NCI-H82 treated with DMSO at 0.1 percent for 48 hours (cell line): ENCODE data around the gene SCAND1.
"Not testable (repeated sequence)": the region's sequence is repeated elsewhere in the genome, so short reads cannot be mapped to it uniquely, and the experiment has no call there.

Experiments used
- DNase-seq: peaks from one replicate; lab custom pipeline; 2025; ENCODE audit not compliant: unreplicated experiment; lab: John Stamatoyannopoulos, UW

Gene SCAND1

DNA sequence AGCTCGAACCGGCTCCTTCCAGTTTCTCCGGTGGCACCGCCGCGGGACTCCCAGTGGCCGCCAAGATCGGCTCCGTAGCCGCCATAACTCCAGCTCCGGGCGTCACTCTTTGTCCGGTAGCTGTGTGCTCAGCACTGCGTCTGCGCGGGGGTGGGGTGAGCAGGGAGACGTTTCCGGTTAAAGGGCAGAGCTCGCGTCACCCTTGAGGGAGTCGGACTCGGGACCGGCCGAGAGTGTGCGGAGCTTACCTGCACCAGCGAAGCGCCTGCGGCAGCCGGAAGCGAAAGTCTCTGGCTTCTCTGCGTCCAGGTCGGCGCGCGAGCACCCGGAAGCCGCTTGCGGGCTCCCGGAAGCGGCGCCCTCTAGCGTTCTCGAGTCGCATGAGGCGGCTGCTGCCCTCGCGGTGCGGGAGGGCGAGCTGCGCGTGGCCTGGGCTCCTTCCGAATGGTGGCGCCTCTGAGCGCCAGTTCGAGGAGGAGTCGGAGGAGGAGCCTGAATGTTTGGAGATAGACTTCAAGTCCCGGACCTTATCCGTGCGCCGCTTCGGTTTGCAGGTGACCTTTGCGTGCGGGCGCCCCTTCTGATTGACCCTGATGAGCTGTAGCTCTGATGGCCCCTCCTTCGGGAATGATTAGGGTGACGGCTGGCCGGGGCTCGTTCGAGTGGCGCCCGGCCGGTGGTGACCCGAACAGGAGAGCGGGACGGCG is at the start of gene SCAND1:
TSS of gene SCAND1 (minus strand) at position 303 of the 707 bp plus-strand sequence. CDS start at position 85, 218 bp downstream.
- DNase-seq: peak; percentile 89

GRCh38 chr20:36004045-36004444 is 49.7 kb upstream of the SCAND1 start:
- no peak for DNase-seq

DNA sequence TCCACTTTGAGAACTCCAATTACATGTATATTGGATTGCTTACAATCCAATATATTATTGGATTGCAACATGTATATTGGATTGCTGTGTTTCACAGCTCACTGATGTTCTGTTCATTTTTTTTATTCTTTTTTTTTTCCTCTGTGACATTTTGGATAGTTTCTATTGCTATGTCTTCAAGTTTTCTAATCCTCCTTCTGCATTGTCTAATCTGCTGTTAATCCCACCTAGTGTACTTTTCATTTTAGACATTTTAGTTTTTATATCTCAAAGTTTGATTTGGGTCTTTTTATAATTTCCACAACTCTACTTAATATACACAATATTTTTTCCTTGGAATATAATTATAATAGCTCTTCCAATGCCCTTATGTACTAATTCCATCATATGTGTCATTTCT is 48.6 kb upstream of the SCAND1 start:
- DNase-seq: no peak

GRCh38 chr20:36001331-36001730 is 47.0 kb upstream of the SCAND1 start:
- DNase-seq: not testable (repeated sequence)

DNA sequence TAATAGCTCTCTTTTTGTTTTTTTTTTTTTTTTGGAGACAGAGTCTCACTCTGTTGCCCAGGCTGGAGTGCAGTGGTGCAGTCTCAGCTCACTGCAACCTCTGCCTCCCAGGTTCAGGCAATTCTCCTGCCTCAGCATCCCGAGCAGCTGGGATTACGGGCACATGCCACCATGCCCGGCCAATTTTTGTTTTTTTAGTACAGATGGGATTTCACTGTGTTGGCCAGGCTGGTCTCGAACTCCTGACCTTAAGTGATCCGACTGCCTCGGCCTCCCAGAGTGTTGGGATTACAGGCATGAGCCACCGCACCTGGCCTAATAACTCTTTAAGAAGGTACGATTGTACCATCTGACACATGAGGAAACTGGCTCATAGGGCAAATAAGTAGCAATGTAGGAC is 42.2 kb upstream of the SCAND1 start:
- not testable (repeated sequence) for DNase-seq

DNA sequence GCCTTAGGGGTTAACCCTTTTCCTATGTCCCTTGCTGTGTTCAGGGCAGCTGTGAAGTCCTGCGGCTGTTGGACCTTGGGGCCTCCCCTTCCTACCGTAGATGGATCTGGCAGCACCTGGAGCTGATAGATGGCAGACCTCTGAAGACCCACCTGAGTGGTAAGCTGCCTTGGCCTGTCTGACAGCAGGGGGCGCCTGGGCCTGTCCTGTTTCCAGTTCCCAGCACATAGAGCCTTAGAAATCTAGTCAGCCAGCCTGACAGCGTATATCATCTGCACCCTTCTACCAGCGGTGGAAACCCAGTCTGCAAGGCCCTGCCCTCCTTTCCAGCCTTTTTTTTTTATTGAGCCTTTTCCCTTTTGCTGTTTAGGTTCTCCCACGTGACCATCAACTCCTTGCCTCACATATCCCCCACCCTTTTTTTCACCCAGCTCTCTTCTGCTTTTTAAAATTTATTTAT is 40.7 kb upstream of the SCAND1 start:
- DNase-seq: peak; percentile 84

GRCh38 chr20:35992713-35993335 is 38.5 kb upstream of the SCAND1 start:
- peak; percentile 69 for DNase-seq

GRCh38 chr20:35991142-35991771 is 37.0 kb upstream of the SCAND1 start:
- DNase-seq: no peak

DNA sequence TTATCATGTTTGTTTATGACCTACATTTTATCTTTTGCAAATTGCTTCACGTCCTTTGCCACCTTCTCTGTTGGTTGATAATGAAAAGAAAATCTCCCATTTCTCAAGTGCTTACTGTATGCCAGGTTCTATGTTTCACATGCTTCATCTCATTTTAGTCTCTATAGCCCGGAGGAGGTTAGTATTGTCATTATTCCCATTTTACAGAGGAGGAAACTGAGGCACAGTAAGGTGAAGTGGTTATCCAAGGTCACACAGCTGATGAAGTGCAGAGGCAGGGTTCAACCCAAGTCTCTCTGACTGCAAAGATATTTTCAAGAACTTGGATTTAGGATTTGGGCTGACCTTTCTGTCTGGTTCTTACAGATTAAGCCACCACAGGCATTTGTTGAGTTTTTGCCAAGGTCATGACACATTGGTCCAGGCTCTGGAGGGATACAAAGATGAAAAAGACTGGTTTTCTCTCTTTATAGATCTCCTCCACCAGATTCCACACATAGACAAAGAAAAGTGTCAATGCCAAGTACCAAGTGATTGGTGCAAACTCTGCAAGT is 34.7 kb upstream of the SCAND1 start:
- DNase-seq: no peak

- no peak for DNase-seq
Observed at GRCh38 chr20:35985806-35986205, 31.5 kb upstream of the SCAND1 start.

DNA sequence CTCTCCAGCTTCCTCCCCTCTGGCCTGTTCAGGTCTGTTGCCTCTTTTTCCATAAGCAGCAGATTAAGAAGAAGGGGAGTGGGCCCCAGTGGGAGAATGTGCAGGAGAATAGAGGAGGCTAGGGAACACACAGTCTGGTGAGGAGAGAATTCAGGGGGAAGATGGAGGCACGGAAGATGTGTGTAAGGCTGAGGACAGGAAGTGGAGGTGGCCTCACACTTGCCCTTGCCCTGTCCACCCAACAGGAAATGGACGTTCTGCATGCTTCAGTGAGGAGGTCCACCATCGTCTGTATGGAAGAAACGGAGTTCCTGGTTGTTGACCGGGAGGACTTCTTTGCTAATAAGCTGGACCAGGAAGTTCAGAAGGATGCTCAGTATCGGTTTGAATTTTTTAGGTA is 30.1 kb upstream of the SCAND1 start:
- no peak for DNase-seq

DNA sequence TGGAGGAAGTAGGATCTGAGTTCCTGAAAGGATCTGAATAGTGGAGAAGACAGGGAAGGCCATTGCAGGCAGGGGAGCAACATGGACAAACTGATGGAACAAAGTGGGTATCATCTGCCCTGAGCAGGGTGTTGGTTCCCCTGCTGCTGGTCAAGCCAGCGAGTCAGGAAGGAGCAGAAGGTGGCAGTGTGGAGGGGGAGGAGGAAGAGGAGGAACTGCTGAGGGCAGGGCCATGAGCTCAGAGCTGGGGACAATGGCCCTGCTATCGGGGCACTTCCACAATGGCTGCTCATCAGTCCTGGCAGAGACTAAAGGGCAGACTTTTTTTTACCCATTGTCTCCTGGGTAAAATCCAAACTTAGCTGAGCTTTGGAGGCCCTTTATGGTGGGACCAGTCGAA is 27.7 kb upstream of the SCAND1 start:
- no peak for DNase-seq

DNA sequence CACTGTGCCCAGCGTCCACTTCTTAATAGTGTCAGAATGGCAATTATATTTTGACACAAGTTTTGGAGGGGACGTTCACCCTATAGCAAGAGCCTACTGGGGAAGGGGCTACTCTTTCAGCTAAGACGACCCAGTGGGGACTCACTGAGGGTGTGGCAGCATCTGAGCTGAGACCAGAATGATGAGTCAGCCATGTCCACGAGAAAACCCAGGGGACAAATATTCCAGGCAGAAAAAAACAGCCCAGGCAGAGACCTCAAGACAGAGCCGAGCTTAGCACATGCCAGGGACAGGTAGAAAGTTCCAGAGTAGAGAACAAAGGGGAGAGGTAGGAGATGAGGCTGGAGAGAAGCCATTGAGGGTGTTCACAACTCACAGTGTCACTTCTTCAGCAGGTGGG is 25.2 kb upstream of the SCAND1 start:
- DNase-seq: no peak

DNA sequence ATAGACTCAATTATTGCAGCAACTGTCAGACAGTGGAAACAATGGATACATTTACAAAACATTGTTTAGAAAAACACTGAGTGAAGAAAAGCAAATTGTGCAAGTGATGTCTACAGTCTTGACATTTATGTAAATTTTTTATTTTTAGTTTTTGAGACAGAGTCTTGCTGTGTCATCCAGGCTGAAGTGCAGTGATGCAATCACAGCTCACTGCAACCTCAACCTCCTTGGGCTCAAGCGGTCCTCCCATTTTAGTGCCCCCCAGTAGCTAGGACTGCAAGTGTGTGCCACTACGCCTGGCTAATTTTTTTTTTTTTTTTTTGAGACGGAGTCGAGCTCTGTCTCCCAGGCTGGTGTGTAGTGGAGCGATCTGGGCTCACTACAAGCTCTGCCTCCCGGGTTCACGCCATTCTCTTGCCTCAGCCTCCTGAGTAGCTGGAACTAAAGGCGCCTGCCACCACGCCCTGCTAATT is 23.8 kb upstream of the SCAND1 start:
- DNase-seq: no peak

DNA sequence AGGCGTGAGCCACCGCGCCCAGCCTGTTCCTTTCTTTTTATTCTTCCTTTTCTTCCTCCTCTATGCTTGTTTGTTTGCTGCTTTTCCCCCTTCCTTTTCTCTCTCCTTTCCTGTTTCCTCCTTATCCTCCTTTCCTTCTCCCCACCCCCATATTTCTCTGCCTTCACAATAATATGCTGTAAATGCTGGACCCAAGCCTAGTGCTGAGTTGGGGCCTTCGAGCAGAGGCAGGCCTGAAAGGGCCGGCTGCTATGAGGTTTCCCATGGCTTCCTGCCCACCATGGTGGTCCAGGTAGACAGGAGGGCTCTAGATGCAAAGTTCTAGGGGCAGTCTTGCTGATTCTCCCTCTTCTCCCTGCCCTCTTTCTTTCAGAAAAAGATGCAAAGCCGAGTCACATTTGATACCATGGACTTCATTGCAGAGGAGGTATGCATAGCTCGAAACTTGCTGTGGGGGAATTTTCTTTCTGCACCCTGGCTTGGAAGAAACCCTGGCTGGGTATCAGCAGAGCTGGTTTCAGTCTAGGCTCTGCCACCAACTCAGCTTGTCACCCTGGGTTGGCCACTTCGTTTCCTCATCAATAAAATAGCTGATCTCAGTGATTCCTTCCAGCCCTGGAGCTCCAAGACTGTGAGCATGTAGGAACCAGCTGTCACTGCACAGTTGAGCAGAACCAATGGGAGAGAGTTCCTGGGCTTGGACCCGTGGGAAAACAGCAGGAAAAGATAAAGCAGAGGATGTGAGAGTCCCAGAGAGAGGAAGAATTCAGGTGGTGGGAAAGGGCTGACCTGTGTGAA is 21.5 kb upstream of the SCAND1 start:
- DNase-seq: no peak

DNA sequence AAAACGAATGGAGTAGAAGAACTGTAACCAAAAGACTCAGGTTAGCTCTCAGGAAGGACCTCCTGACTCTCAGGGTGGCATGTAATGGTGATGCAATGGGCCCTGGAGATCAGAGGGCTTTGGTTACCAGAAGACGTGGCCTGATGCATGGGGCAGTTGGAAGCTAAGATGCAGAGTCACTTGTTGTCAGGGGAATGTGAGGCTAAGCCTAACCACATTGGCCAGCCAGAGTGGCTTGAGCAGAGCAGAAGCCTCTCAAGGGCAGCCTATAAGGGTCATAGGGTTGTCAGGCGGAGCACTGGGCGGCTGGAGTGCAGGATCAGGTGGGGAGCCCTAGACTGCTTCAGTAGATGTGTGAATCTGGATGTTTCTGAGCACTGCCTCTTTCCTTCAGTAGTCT is 20.0 kb upstream of the SCAND1 start:
- no peak for DNase-seq

GRCh38 chr20:35972462-35972861 is 18.2 kb upstream of the SCAND1 start:
- DNase-seq: peak; percentile 97

DNA sequence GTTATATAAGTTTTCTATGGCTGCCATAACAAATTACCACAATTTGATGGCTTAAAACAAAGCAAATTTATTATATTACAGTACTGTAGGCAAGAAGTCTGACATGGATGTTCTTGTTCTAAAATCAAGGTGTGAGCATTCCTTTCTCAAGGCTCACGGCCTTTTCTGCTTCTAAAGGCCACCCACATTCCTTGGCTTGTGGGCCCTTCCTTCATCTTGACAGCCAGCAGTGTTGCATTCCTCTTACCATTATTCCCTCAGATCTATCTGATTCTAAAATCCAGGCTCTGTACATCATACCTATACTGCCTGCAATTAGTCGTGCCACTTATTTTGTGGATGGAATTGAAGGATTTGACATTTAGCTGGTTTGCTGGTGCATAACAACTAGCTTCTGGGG is 17.7 kb upstream of the SCAND1 start:
- DNase-seq: no peak

DNA sequence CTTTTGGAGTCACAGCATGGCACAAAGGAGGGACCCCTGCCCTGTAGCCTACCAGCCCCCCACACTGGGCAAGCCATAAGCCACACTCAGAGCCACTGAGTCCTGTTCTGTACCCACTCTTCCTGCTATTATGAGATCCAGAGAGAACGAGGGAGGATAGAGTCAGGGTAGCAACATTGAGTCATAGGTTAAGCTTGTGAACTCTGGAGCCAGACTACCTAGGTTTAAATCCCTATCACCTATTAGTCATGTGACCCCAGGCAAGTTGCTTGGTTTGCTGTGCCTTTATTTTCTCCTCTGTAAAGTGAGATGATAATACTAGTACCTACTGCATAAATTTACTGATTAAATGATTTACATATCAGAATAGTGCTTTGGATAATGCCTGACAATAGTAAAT is 14.6 kb upstream of the SCAND1 start:
- DNase-seq: no peak

- no peak for DNase-seq
Observed at GRCh38 chr20:35967979-35968640, 13.8 kb upstream of the SCAND1 start, which contains the start of gene CNBD2. TSS of gene CNBD2 (plus strand) at chr20:35968590. CDS start at chr20:35968763, 173 bp downstream.
